K562 (cell line): ENCODE results near the gene ARHGEF10L. TPM values are rescaled to one million over a fixed set of nuclear protein-coding genes. Genes with fewer than 3 reads are reported as not detected.

Experiments used
- ATAC-seq: fragments of 200-7000 bp; cut with Tn5 transposase; 3 replicates; pipeline ENCODE4 v1.9.1; 2020; ENCODE audit warnings: moderate library complexity
- BruUV-seq: library from RNA; stranded (reverse); fragments of 400-500 nt; replicated peaks from 2 replicates; lab custom pipeline; 2021; lab: Mats Ljungman, UMichigan
- CTCF ChIA-PET: fragments of 300-600 bp; formaldehyde crosslinking; extraction: SDS; loops from one replicate; lab custom pipeline; 2021; ENCODE audit warnings: low intra/inter-chr PET ratio; lab: Yijun Ruan, JAX
- POLR2A ChIA-PET: fragments of 300-600, 350-650 bp; sonication (Branson Sonifier 250); formaldehyde crosslinking; extraction: SDS; loops from one replicate; lab custom pipeline; 2021; ENCODE audit warnings: antibody characterized with exemption, inconsistent platforms; lab: Yijun Ruan, JAX
- DNase-seq, 4 experiments: peaks; one replicate each; pipeline versions ENCODE4 v3.0.0 to v3.0.0-alpha.2; 2011 to 2018; ENCODE audit warnings: low spot score in 3 of 4, mixed read lengths in 3 of 4; ENCODE audit errors: extremely low read depth in 1 of 4
- FAIRE-seq: peaks from 2 replicates; lab custom pipeline; 2011; peaks lifted over from hg19 to GRCh38; lab: Jason Lieb, UNC
- H2AFZ ChIP-seq: 2 replicates; pipeline ENCODE4 v1.6.0; 2011; ENCODE audit warnings: low read depth, low read length, control low read depth, inconsistent platforms
- H3K27ac ChIP-seq: fragments of 200-600 bp; 3 replicates; pipeline ENCODE4 v1.8.0; 2011; ENCODE audit warnings: low read depth, mild to moderate bottlenecking, control low read depth, inconsistent platforms, low read length, moderate library complexity, mixed read lengths; ENCODE audit errors: extremely low read depth
- H3K27me3 ChIP-seq, 2 experiments: fragments of 300-600 bp in 1 of 2; 2 replicates in 1 of 2; 3 replicates in 1 of 2; pipeline versions ENCODE4 v1.6.0 to v1.8.0; 2011; ENCODE audit warnings: inconsistent platforms in 2 of 2, low read length in 2 of 2, mild to moderate bottlenecking in 1 of 2, mixed read lengths in 1 of 2, moderate library complexity in 1 of 2; ENCODE audit not compliant: control insufficient read depth in 2 of 2, insufficient read depth in 2 of 2
- H3K36me3 ChIP-seq: fragments of 300-600 bp; 3 replicates; pipeline ENCODE4 v1.8.0; 2011; ENCODE audit warnings: mild to moderate bottlenecking, low read length, inconsistent platforms; ENCODE audit not compliant: control insufficient read depth, insufficient read depth
- H3K4me1 ChIP-seq, 2 experiments: fragments of 200-600 bp in 1 of 2; replicated peaks in 1 of 2; 2 replicates in 1 of 2; 3 replicates in 1 of 2; pipeline versions ENCODE4 v1.5.1 to v1.8.0; 2011; ENCODE audit warnings: inconsistent platforms in 2 of 2, low read length in 2 of 2, mild to moderate bottlenecking in 1 of 2, mixed read lengths in 1 of 2, moderate library complexity in 1 of 2; ENCODE audit not compliant: control insufficient read depth in 2 of 2, insufficient read depth in 2 of 2
- H3K4me2 ChIP-seq: 2 replicates; pipeline ENCODE4 v1.6.1; 2011; ENCODE audit warnings: low read length, control low read depth, inconsistent platforms, mixed read lengths; ENCODE audit not compliant: insufficient read depth
- H3K4me3 ChIP-seq: fragments of 200-600 bp; sonication (generic), shearing (Covaris generic); 2 replicates; pipeline ENCODE4 v1.5.1; 2016; ENCODE audit warnings: control low read depth, inconsistent platforms
- H3K79me2 ChIP-seq: fragments of 200-600 bp; 3 replicates; pipeline ENCODE4 v1.8.0; 2011; ENCODE audit warnings: low read length, inconsistent platforms; ENCODE audit not compliant: control insufficient read depth, insufficient read depth
- H3K9ac ChIP-seq, 2 experiments: 2 replicates each; pipeline versions ENCODE4 v1.6.0 to v1.6.1; 2011; ENCODE audit warnings: low read depth in 2 of 2, low read length in 2 of 2, control low read depth in 1 of 2, inconsistent platforms in 1 of 2, mild to moderate bottlenecking in 1 of 2, mixed read lengths in 1 of 2; ENCODE audit not compliant: insufficient read depth in 1 of 2
- H3K9me1 ChIP-seq: one replicate; pipeline ENCODE4 v1.6.0; 2011; ENCODE audit warnings: inconsistent platforms, mild to moderate bottlenecking, low read length, moderate library complexity; ENCODE audit not compliant: control insufficient read depth, insufficient read depth
- H3K9me3 ChIP-seq: replicated peaks from 2 replicates; pipeline ENCODE4 v1.5.1; 2011; ENCODE audit warnings: low read depth, low read length, inconsistent platforms; ENCODE audit not compliant: control insufficient read depth, insufficient read depth
- H4K20me1 ChIP-seq: replicated peaks from 2 replicates; pipeline ENCODE4 v1.6.1; 2011; ENCODE audit warnings: low read length, inconsistent platforms, mixed read lengths; ENCODE audit not compliant: control insufficient read depth, insufficient read depth
- CCNT2 ChIP-seq: IDR thresholded peaks from 2 replicates; pipeline ENCODE4 v1.6.1; 2011; ENCODE audit warnings: borderline replicate concordance, low read depth, mild to moderate bottlenecking, moderate library complexity, mixed read lengths, low read length; ENCODE audit not compliant: insufficient read length; ENCODE audit errors: extremely low read depth
- CEBPB ChIP-seq: fragments of 450-650 bp; IDR thresholded peaks from 2 replicates; pipeline ENCODE4 v1.6.1; 2016; ENCODE audit warnings: missing genetic modification characterization, missing compliant biosample characterization
- HNRNPK ChIP-seq: fragments of 200-400 bp; formaldehyde crosslinking; IDR thresholded peaks from one replicate; pipeline ENCODE4 v1.6.1; 2018; ENCODE audit warnings: mild to moderate bottlenecking, low read depth, low read length; ENCODE audit not compliant: poor library complexity, severe bottlenecking
- TFE3 ChIP-seq: fragments of 450-650 bp; formaldehyde crosslinking; IDR thresholded peaks from 2 replicates; pipeline ENCODE4 v1.4.0; 2020; ENCODE audit warnings: mild to moderate bottlenecking, mixed read lengths
- USF2 ChIP-seq: sonication (generic); formaldehyde crosslinking; IDR thresholded peaks from 2 replicates; pipeline ENCODE4 v1.5.0; 2020; ENCODE audit warnings: missing genetic modification reagents
- ZNF263 ChIP-seq: sonication (generic); formaldehyde crosslinking; IDR thresholded peaks from 2 replicates; pipeline ENCODE4 v1.8.0; 2022; ENCODE audit warnings: mild to moderate bottlenecking, missing genetic modification reagents, borderline replicate concordance
- WGBS: fragments of 100-300 bp; shearing (Covaris generic); methylation state at CpG from one replicate; pipeline ENCODE4 v1.1.6; 2016; ENCODE audit warnings: low coverage, mixed read lengths; ENCODE audit not compliant: insufficient coverage; ENCODE audit errors: missing lambda C conversion rate; 5-methylcytosine and 5-hydroxymethylcytosine counted together
- in situ Hi-C: fragments of 300-500 bp; cut with MboI; formaldehyde crosslinking; loops from 4 replicates; pipeline ENCODE4 v1.15.0; 2018; ENCODE audit warnings: inconsistent platforms, mixed read lengths
- intact Hi-C: fragments of 100-400 bp; cut with micrococcal nuclease; formaldehyde crosslinking; loops from 2 replicates; pipeline ENCODE4 v1.14.2; 2022
- polyA plus RNA-seq, 8 experiments: library from polyadenylated mRNA; depleted of rRNA in 4 of 8; stranded (reverse) in 5 of 8; unstranded in 3 of 8; fragments of >200 nt; fragmentation: Nextera tagmentation in 2 of 8; fragmentation: Illumina TruSeq in 1 of 8; extraction: Ambion mirVana in 2 of 8; extraction: Trizol in 1 of 8; gene quantifications; 2 replicates each; pipeline versions ENCODE4 v1.2.1 to v1.2.3, GENCODE V29; 2011 to 2014; ENCODE audit warnings: inconsistent platforms in 1 of 8, missing spikeins in 1 of 8
- total RNA-seq, 7 experiments: library from RNA; depleted of rRNA in 6 of 7; stranded (reverse); fragments of >200 nt in 6 of 7; fragmentation: Illumina TruSeq in 2 of 7; extraction: Trizol in 2 of 7; gene quantifications; 2 replicates each; pipeline versions ENCODE4 v1.2.1 to v1.2.3, GENCODE V29; 2011 to 2021; ENCODE audit warnings: low replicate concordance in 1 of 7

The ARHGEF10L gene
- total and polyA plus RNA-seq, 9 of the 15 experiments (the other 6 are each of a cell fraction or from before 2014, with no cell fraction given) = 0.09 to 0.13 TPM; not detected in 7

- no peak overlapping the region for H3K4me3 ChIP-seq
- no peak; the same call in 1 of the 2 replicates for TF ChIP-seq USF2 (CRISPR knock-in tag)
- TF ChIP-seq CEBPB (tag) = peak; percentile 45
- TF ChIP-seq CCNT2 = no peak
- TF ChIP-seq ZNF263 = no peak
- TF ChIP-seq TFE3 (CRISPR knock-in tag) = peak; percentile 44; the same call in 1 of the 2 replicates
- TF ChIP-seq HNRNPK = no peak
- no peaks in the 10 kb centered on the region for H3K79me2 ChIP-seq
- H3K9me3 ChIP-seq = no peaks in the 10 kb centered on the region
- FAIRE-seq = no peak
- intact Hi-C loops = no loop called here
- no peak overlapping the region for H3K27ac ChIP-seq
- H3K4me2 ChIP-seq = no peak overlapping the region
- no peak overlapping the region for H2AFZ ChIP-seq
- peaks cover 13 to 48% of the 10 kb centered on the region in 2 experiments; a peak in 3 of 5 replicates for H3K27me3 ChIP-seq
- no peak overlapping the region for H3K9ac ChIP-seq
- peaks cover 0 to 2% of the 10 kb centered on the region in 2 experiments; a peak in 1 of 5 replicates for H3K4me1 ChIP-seq
- ATAC-seq = no peak
- H3K9me1 ChIP-seq = peaks cover 2% of the 10 kb centered on the region
- H3K36me3 ChIP-seq = no peaks in the 10 kb centered on the region
- DNase-seq = no peak
- ChIA-PET CTCF (no interaction called here), POLR2A (no interaction called here)
- H4K20me1 ChIP-seq = peaks cover 31% of the 10 kb centered on the region
- in situ Hi-C loops = loop anchor here (10.0 kb wide), 1 partner anchor 550 kb away; no protein-coding TSS in a partner anchor
- 5% methylated on average over 14 of the region's 14 CpGs for WGBS
- no TSS peak for BruUV-seq
Observed at GRCh38 chr1:17674726-17675500, 135.4 kb downstream of the ARHGEF10L start.
